Stimulated activated CD8-positive, alpha-beta memory T cell treated with anti-CD3 and anti-CD28 coated beads, Interleukin-12 subunit alpha, Interleukin-12 subunit beta, amount 100 ng/mL, for 24 hours (primary cell): ENCODE measurements around the gene TSPEAR.

Source experiments
- DNase-seq: peaks from one replicate; pipeline ENCODE4 v3.0.0-alpha.2; 2020; ENCODE audit errors: extremely low read depth

Gene TSPEAR

GRCh38 chr21:44740742-44741141 is 29.4 kb upstream of the TSPEAR start:
- no peak for DNase-seq

GRCh38 chr21:44739316-44739715 is 27.9 kb upstream of the TSPEAR start:
- no peak for DNase-seq

- DNase-seq, result no peak
Measured at GRCh38 chr21:44738621-44739020, 27.2 kb upstream of the TSPEAR start.

GRCh38 chr21:44737706-44738354 is 26.5 kb upstream of the TSPEAR start:
- DNase-seq, result no peak

GRCh38 chr21:44736291-44737004 is 25.1 kb upstream of the TSPEAR start:
- DNase-seq, result no peak

- no peak for DNase-seq
Measured at GRCh38 chr21:44735821-44736220, 24.4 kb upstream of the TSPEAR start.

- DNase-seq, result no peak
Measured at GRCh38 chr21:44734841-44735240, 23.5 kb upstream of the TSPEAR start.

GRCh38 chr21:44734026-44734745 is 22.8 kb upstream of the TSPEAR start:
- no peak for DNase-seq

- no peak for DNase-seq
Measured at GRCh38 chr21:44732956-44733355, 21.6 kb upstream of the TSPEAR start.

GRCh38 chr21:44732263-44732662 is 20.9 kb upstream of the TSPEAR start:
- no peak for DNase-seq

- DNase-seq, result no peak
Measured at GRCh38 chr21:44730951-44731579, 19.7 kb upstream of the TSPEAR start.

GRCh38 chr21:44730028-44730395 is 18.6 kb upstream of the TSPEAR start:
- DNase-seq, result no peak

- no peak for DNase-seq
Measured at GRCh38 chr21:44729336-44730027, 18.1 kb upstream of the TSPEAR start.

- DNase-seq, result no peak
Measured at GRCh38 chr21:44728716-44729115, 17.3 kb upstream of the TSPEAR start.

- DNase-seq, result no peak
Measured at GRCh38 chr21:44727757-44728156, 16.4 kb upstream of the TSPEAR start.

GRCh38 chr21:44727321-44727720 is 15.9 kb upstream of the TSPEAR start:
- DNase-seq, result no peak

- no peak for DNase-seq
Measured at GRCh38 chr21:44726826-44727225, 15.5 kb upstream of the TSPEAR start.

- no peak for DNase-seq
Measured at GRCh38 chr21:44724926-44725325, 13.6 kb upstream of the TSPEAR start.

- DNase-seq, result no peak
Measured at GRCh38 chr21:44724196-44724595, 12.8 kb upstream of the TSPEAR start.

GRCh38 chr21:44723177-44724131 is 12.1 kb upstream of the TSPEAR start:
- no peak for DNase-seq

- no peak for DNase-seq
Measured at GRCh38 chr21:44722731-44723130, 11.4 kb upstream of the TSPEAR start.
